HG03520 (cell line): Measurements from ENCODE around the gene TAF1C.
"Not testable (repeated sequence)": the region's sequence is repeated elsewhere in the genome, so short reads cannot be mapped to it uniquely, and the experiment has no call there.

Source experiments
- ATAC-seq: cut with Tn5 transposase; IDR thresholded peaks from one replicate; pipeline ENCODE4 v1.9.1; 2021; ENCODE audit warnings: mild to moderate bottlenecking, moderate library complexity; ENCODE audit not compliant: unreplicated experiment

The TAF1C gene

DNA sequence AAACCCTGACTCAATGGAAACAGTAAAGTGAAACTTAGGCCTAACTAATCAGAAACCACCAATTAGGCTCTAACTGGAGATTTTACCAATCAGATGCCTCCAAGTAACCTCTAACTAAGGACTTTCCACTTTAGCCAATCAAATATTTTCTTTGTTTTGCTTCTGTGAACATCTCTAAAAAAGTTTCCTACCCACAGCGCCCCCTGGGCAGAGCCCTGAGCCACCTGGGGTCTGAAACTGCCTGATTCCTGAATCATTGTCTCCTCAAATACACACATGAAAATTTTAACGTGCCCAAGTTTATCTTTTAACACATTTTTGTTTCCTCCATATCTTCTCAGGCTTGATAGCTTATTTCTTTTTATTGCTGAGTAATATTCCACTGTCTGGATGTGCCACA is 23.1 kb upstream of the TAF1C start:
- ATAC-seq: no peak

DNA sequence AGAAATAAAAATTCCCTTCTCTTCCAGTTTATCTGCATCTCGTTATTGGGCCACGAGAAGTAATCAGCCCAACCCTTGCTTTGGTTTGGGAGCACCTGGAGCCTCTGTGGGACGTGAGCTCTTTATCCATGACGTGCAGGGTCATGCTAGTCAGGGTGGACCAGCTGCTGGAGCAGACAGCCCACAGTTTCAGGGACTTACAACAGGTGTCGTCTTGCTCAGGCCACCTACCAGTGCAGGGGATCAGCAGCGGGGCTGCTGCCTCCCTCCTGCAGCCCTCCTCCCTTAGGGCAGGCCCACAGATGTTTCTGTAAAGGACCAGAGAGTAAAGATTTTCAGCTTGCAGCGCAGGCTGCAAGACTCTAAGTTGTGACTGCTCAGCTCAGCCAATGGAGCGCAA is 21.0 kb upstream of the TAF1C start:
- no peak for ATAC-seq

DNA sequence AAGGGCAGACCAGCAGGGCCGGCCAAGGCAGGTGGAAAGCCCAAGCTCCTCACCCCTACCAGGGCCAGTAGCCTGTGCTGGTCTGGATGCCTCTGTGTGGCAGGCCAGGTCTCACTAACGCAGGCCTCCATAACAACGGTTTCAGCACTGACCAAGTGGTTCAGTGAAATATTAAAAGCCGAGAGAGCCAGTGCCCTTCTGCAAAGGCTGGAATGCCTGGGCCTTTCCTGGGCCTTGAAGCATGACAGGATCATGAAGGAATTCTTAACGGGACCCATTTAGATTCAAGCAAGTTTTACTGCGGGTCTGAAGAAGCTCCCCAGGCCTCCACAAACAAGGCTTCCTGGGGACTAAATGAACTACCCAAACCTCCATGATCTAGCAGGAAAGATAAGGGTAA is 20.4 kb upstream of the TAF1C start:
- no peak for ATAC-seq

DNA sequence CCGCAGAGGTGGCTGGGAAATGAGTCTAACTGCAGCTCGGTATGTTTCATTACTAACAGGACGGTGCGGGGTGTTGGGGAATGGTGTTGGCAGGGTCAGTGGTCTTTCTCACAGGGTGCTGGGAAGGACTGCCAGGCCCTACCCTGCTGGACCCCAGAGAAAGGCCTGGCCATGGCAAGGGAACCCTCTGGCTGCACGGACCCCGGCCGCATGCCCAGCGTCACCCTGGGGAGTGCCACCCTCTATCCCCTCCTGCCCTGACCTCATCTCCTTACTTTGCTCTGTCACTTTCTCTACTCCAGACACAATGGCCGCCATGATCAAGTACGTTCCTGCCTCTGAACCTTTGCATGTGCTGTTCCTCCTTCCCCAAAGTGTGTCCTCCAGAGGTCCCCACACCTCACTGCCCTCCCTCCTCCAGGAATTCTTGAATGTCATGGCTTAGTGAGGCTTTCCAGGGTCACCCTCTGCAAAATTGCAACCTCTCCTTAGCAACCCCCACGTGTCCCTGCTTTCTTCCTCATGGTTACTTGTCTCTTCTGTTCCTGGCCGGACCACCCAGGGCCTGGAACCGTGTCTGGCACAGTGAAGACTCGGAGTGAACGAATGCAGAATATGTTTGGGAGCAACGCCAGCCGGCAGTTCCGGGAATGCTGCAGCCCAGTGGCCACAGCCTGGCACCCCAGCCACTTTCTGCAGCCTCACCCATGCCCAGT is 19.3 kb upstream of the TAF1C start:
- ATAC-seq: no peak

DNA sequence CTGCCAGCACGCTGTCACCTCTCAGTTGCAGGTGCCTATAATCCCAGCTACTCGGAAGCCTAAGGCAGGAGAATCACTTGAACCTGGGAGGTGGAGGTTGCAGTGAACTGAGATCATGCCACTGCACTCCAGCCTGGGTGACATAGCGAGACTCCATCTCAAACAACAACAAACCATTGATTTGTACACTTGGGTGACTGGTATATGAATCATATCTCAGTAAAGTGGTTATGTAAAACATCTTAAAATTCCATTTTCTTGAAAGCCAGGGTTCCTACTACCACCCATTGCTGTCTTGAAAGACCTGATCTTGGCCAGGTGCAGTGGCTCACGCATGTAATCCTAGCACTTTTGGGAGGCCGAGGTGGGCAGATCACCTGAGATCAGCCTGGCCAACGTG is 18.3 kb upstream of the TAF1C start:
- ATAC-seq: not testable (repeated sequence)

DNA sequence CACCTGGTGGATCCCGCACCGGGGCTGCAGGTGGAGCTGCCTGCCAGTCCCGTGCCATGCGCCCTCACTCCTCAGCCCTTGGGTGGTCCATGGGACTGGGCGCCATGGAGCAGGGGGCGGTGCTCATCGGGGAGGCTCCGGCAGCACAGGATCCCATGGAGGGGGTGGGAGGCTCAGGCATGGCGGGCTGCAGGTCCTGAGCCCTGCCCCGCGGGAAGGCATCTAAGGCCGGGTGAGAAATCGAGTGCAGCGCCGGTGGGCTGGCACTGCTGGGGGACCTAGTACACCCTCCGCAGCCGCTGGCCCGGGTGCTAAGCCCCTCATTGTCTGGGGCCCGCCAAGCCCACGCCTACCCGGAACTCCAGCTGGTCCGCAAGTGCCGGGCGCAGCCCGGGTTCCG is 17.7 kb upstream of the TAF1C start:
- not testable (repeated sequence) for ATAC-seq

DNA sequence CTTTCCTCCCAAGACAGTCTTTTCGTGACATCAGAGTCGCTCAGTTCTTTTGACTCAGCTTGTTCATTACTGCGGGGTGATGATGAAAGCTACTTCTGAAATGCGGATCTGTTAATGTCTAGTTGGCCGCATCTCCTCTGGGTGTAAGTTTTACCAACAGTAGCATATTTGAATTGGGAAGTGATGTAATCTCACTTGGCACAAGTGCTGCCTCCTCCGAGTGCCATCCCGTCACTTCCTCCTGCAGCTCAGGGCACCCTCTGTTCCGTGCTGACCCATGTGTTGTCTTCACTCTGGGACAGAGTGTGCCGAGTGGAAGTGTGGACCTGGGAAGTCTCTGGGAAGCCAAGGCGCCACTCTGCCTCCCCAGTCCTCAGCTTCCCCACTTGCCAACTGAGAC is 13.0 kb upstream of the TAF1C start:
- no peak for ATAC-seq

DNA sequence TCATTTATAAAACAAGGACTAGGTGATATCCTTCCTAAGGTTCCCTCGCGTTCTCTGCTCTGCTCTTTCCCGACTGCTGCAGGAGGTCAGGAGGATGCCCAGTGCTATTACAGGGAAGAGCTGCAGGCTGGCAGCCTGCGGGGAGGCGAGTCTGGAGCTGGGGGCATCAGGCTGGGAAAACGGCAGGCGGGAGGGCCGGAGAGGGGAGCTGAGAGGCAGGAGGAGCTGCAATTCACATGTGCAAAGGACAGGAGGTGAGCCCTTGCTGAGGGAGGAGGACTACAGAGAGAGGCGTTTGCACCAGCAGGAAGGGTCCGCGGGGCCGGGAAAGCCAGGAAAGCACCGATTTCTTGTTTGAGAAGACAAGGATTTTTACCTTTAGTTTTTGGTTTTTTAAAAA is 12.2 kb upstream of the TAF1C start:
- ATAC-seq: no peak

DNA sequence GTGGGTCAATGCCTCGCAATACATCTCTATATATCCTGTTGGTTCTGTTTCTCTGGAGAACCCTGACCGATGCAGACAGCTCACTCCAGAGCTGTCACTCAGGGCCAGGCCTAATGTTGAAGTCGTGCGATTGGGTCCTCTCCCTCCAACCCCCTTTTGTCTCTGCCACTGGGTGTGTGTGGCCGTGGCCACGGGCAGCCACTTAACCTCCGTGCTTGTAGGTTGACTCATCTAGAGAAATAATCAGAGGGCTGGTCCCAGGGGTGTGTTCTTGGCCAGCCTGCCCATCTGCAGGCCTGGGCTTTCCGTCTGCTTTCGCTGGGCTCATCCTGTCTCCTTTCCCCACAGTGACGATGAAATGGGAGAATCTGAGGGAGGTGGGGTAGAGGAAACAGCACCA is 11.5 kb upstream of the TAF1C start:
- ATAC-seq: no peak

DNA sequence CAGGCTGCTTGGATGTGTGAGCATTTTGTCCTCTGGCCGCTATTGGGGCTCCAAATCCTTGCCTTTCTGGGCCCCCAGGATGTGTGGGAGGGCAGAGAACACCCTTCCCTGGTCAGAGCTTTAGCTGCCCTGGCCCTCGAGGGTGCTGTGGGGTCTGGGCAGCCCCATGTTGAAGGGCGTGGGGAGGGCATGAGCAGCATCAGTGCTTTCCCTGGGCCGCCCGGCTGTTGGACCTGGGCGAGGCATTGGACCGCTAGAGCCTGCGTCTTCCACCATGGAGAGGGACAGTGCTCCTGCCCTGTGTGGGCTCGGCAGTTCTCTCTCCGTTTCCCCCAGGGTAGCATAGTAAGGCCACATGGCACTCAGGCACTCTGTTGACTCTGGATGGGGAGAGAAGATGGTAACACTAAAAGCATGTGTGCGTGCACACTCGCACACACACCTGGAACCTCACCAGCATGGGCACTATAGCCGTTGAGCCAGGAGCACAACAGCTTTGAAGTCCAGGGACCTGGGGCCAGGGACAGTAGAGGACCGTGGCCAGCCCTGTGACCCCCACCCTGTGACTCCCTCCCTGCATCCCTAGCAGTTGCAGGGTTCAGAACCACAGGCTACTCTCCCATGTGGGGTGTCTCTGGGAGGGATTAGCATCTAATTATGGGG is 10.7 kb upstream of the TAF1C start:
- ATAC-seq: no peak

DNA sequence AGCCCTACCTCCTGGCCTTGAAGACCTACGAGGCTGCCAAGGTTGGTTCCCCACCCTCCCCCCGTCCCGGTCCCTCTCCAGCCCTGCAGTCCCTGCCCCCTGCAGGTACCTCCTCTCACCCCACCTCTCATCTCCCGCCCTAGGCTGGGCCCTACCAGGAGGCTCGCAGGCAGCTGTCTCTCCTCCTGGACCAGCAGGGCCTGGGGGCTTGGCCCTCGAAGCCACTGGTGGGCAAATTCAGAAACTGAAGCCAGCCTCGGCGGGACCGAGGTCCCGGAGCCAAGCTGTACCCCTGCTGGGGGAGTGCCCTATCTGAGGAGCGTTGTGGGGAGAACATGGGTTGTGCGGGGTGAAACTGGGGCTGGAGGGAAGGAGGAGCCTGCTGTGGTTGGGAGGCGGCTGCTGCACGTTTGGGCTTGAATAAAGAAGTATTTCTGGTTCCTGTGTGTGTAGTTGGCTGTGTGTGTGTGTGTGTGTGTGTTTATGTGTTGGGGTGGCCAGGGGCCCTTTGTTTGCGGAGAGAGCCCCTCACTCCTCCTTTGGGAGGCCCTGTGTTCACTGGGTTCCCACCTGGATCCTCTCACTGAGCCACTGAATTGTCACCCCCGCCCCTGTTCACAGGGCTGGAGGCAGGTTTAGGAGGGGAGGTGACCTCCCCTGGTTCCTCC is 10.0 kb upstream of the TAF1C start:
- no peak for ATAC-seq

DNA sequence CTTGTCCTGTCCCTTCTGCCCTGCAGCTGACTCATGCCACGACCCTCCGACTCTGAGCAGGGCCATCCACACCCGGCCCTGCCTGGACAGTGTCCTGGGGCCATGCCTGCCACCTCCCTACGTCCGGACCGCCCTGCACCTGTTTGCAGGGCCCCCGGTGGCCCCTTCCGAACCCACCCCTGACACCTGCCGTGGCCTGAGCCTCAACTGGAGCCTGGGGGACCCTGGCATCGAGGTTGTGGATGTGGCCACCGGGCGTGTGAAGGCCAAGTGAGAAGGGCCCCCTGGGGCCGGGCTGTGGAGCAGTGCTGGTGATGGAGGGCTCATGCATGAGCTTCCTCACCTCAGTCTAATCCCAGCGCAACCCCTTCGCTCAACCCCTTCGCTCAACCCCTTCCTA is 9.2 kb upstream of the TAF1C start:
- ATAC-seq: no peak

DNA sequence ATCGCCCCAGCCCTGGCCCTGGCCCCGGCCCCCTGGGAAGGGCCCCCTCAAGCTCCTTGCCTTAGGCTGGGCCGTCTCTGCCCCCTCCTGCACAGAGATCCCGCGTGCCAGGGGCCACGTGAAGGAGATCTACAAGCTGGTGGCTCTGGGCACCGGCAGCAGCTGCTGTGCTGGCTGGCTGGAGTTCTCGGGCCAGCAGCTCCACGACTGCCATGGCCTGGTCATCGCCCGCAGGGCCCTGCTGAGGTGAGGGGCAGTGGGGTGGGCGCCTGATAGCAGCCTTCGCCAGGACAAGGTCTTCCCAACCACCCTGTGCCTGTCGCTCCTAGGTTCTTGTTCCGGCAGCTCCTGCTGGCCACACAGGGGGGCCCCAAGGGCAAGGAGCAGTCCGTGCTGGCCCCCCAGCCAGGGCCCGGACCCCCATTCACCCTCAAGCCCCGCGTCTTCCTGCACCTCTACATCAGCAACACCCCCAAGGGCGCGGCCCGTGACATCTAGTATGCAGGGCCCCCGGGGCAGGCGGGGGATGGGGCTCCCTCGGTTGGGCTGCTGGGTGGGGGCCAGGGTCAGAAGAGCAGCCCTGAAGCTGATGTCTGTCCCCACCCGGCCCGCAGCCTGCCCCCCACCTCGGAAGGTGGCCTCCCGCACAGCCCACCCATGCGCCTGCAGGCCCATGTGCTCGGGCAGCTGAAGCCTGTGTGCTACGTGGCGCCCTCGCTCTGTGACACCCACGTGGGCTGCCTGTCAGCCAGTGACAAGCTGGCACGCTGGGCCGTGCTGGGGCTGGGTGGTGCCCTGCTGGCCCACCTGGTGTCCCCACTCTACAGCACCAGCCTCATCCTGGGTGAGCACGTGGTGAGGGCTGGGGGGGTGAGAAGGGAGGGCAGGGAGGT is 8.6 kb upstream of the TAF1C start:
- no peak for ATAC-seq

DNA sequence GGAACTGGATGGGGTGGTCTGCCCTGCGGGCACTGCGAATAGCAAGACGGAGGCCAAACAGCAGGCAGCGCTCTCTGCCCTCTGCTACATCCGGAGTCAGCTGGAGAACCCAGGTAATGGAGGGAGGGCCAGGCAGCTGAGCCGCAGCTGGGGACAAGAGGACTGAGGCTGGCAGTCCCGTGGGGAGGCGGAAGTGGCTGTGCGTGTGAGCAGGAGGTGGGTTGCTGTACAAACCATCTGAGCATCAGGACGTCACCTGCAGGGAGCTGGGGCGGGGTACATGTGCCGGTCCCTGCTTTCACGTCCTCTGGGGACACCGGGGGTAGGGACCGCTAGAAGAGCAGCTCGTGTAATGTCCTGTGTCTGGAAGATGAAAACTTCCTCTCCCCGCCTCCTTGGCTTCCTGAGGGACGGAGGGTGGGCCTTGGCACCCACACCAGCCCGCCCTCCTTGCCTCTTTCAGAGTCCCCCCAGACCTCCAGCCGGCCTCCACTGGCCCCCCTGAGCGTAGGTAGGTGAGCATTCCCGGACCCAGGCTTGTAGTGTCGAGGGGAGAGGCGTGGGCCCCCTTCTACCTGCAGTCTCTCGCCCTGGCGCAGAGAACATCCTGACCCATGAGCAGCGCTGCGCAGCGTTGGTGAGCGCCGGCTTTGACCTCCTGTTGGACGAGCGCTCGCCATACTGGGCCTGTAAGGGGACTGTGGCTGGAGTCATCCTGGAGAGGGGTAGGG is 7.8 kb upstream of the TAF1C start:
- no peak for ATAC-seq

DNA sequence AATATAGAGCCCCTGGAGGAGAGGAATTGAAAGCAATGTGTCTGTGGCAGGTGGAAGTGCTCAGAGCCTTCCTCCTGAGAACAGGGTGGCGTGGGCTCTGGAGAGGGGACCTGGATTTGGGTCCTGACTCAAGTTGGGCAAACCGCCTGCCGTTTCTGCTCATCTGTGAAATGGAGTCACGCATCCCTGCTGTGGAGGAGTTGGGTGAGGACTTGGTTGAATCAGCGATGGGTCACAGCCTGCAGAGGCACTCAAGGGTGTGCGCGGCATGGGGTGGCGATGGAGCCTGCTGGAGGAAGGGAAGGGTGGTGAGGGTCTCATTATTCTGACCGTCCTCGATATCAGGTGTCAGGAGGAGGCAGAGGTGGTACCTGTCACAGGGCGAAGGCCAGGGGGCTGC is 7.2 kb upstream of the TAF1C start:
- ATAC-seq: no peak

DNA sequence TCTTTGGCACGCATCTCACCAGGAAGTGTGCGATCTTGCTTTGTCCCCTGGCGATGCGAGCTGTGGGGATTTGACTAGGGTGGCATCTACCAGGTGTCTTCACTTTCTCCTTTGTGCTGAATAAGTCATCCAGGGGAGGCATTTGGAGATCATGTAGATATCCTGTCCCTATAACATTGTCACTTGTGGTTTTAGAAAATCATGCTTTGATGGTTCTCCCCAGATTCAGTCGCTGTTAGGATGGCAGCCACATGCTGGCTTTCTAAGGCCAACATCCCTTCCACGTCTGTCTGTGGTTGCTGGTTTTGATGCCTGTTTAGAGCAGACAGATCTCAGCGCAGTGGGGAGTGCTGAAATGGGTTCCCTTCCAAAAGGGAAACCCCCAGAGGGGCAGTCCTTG is 6.6 kb upstream of the TAF1C start:
- no peak for ATAC-seq

DNA sequence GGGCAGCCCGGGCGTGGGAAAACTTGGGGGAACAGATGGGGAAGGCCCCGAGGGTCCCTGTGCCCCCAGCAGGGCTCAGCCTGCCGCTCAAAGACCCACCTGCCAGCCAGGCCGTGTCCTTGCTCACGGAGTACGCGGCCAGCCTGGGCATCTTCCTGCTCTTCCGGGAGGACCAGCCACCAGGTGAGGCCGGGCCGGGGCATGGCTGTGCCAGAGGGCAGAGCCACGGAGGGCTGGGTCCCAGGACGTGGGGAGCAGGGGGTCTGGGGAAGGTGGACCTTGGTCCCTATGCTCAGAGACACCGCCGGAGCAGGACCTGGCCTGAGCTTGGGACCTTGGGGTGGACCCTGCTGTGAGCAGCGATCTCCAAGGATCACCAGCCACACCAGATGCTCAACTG is 4.6 kb upstream of the TAF1C start:
- no peak for ATAC-seq

DNA sequence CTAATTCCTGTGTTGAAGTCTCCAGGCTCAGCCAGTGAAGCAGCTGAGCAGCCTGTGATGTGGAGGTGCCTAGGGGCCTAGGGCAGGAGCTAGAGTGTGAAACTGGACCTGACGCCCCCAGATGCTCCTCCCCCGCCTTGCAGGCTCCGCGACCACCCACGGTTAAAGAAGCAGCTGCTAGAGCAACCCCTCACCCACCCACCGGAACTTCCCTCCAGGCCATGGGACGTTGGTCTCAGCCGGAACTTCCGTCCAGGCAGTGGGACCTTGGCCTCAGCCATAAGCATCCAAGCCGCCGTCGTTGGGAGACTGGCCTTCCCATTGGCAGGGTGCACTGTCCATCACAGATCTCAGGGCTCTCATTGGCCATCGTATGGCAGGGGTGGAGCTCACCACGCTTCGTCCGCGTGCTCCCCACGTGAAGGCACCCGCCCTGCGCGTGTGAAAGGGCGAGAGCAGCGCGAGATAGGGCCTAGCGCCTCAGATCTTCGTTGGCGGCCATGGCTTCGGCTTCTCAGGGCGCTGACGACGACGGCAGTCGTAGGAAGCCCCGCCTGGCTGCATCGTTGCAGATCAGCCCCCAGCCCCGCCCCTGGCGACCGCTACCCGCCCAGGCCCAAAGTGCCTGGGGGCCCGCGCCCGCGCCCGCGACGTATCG is 4.0 kb upstream of the TAF1C start, which contains the start of gene ADAD2:
Gene ADAD2 (plus strand): TSS at position 427 of the 658 bp plus-strand sequence. CDS start 74 bp downstream, at position 501.
- ATAC-seq: no peak

DNA sequence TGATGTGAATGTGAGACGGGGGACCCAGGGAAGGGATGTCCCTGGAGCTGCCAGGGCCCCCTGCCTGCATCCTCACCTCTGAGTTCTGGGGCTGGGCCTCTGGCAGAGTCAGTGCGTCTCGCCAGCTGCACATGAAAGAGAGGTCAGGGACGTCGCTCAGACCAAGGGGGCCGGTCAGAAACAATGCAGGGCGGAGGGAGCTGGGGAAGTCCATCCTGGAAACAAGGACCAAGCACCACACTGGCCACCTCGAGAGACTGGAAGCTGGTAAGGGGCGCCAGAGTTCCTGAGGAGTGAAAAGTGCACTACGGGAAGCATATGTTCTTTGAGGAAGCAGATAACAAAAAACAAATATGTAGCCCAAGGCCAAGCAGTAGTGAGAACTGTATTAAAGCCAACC is 2.1 kb downstream of the TAF1C start:
- ATAC-seq: no peak
